HepG2 (cell line): ENCODE results near the gene NT5M. TPM values are rescaled to one million over a fixed set of nuclear protein-coding genes. Genes with fewer than 3 reads are reported as not detected.

Source experiments
- ATM ChIP-seq: fragments of 450-650 bp; IDR thresholded peaks from 2 replicates; pipeline ENCODE4 v1.7.1; 2017; ENCODE audit warnings: mild to moderate bottlenecking, borderline replicate concordance
- HMG20A ChIP-seq: IDR thresholded peaks from 2 replicates; pipeline ENCODE4 v1.6.1; 2016; ENCODE audit warnings: borderline replicate concordance
- HMG20B ChIP-seq: conservative IDR thresholded peaks from 2 replicates; pipeline ENCODE4 v1.6.1; 2016; ENCODE audit warnings: missing genetic modification reagents, missing compliant biosample characterization
- KLF9 ChIP-seq: IDR thresholded peaks from 2 replicates; pipeline ENCODE4 v1.6.1; 2016; ENCODE audit warnings: low read depth
- PCBP2 ChIP-seq: fragments of 200-400 bp; formaldehyde crosslinking; optimal IDR thresholded peaks from 2 replicates; pipeline ENCODE3; 2018; ENCODE audit warnings: low read length, low read depth; ENCODE audit not compliant: poor library complexity, severe bottlenecking
- PRMT3 ChIP-seq: sonication (generic); formaldehyde crosslinking; IDR thresholded peaks from 2 replicates; pipeline ENCODE4 v1.8.1; 2022; ENCODE audit warnings: low read depth, mild to moderate bottlenecking, moderate library complexity, missing genetic modification reagents, borderline replicate concordance
- PRPF4 ChIP-seq: fragments of 200-400 bp; formaldehyde crosslinking; IDR thresholded peaks from 2 replicates; pipeline ENCODE4 v1.6.1; 2016; ENCODE audit warnings: low read length, low read depth; ENCODE audit not compliant: poor library complexity, severe bottlenecking
- SNAI1 ChIP-seq: sonication (generic); formaldehyde crosslinking; IDR thresholded peaks from 2 replicates; pipeline ENCODE4 v1.5.0; 2020; ENCODE audit warnings: mild to moderate bottlenecking, missing genetic modification reagents, borderline replicate concordance
- SP5 ChIP-seq: IDR thresholded peaks from 2 replicates; pipeline ENCODE4 v1.6.1; 2016; ENCODE audit warnings: low read depth, borderline replicate concordance
- TRIM24 ChIP-seq: sonication (generic); formaldehyde crosslinking; IDR thresholded peaks from 2 replicates; pipeline ENCODE4 v1.8.0; 2022; ENCODE audit warnings: mild to moderate bottlenecking, missing genetic modification reagents
- ZKSCAN8 ChIP-seq: IDR thresholded peaks from 2 replicates; pipeline ENCODE4 v1.6.1; 2016; ENCODE audit warnings: borderline replicate concordance, missing genetic modification reagents, missing compliant biosample characterization
- ZNF251 ChIP-seq: sonication (generic); formaldehyde crosslinking; IDR thresholded peaks from 2 replicates; pipeline ENCODE4 v1.9.0; 2021; ENCODE audit warnings: mild to moderate bottlenecking, missing genetic modification reagents
- ZNF468 ChIP-seq: sonication (generic); formaldehyde crosslinking; IDR thresholded peaks from 2 replicates; pipeline ENCODE4 v1.8.0; 2022; ENCODE audit warnings: mild to moderate bottlenecking, moderate library complexity, missing genetic modification reagents
- ZNF552 ChIP-seq: sonication (generic); formaldehyde crosslinking; IDR thresholded peaks from 2 replicates; pipeline ENCODE4 v1.9.0; 2022; ENCODE audit warnings: missing genetic modification reagents, mild to moderate bottlenecking, borderline replicate concordance
- ZNF629 ChIP-seq: sonication (generic); formaldehyde crosslinking; conservative IDR thresholded peaks from 2 replicates; pipeline ENCODE4 v1.5.0; 2020; ENCODE audit warnings: missing genetic modification reagents
- ZNF674 ChIP-seq: sonication (generic); formaldehyde crosslinking; IDR thresholded peaks from 2 replicates; pipeline ENCODE4 v1.5.0; 2020; ENCODE audit warnings: low read depth, mild to moderate bottlenecking, missing genetic modification reagents
- ZNF850 ChIP-seq: sonication (generic); formaldehyde crosslinking; conservative IDR thresholded peaks from 2 replicates; pipeline ENCODE4 v1.9.0; 2021; ENCODE audit warnings: mild to moderate bottlenecking, missing genetic modification reagents
- ZNF883 ChIP-seq: sonication (generic); formaldehyde crosslinking; IDR thresholded peaks from 2 replicates; pipeline ENCODE4 v1.5.1; 2020; ENCODE audit warnings: mild to moderate bottlenecking, missing genetic modification reagents; ENCODE audit errors: not compliant biosample characterization
- polyA plus RNA-seq, 8 experiments: library from polyadenylated mRNA; depleted of rRNA in 3 of 8; stranded (reverse) in 7 of 8; unstranded in 1 of 8; fragments of >200 nt; fragmentation: Illumina TruSeq in 4 of 8; extraction: Trizol in 4 of 8; gene quantifications; 2 replicates each; pipeline versions ENCODE4 v1.2.1 to v1.2.3, GENCODE V29; 2011 to 2016; ENCODE audit warnings: low read depth in 4 of 8, missing spikeins in 1 of 8, mixed read lengths in 1 of 8; ENCODE audit not compliant: insufficient read depth in 1 of 8
- total RNA-seq, 5 experiments: library from RNA; depleted of rRNA; stranded (reverse); fragments of >200 nt; fragmentation: Illumina TruSeq; extraction: Trizol; gene quantifications; 2 replicates each; pipeline ENCODE4 v1.2.3, GENCODE V29; 2016; ENCODE audit warnings: low read depth in 1 of 5
- TF ChIP-seq, protein P1 (sequence below): sonication (generic); formaldehyde crosslinking; IDR thresholded peaks from 2 replicates; pipeline ENCODE4 v1.4.0; 2020; ENCODE audit warnings: missing genetic modification reagents
- TF ChIP-seq, protein P2 (sequence below): sonication (generic); formaldehyde crosslinking; IDR thresholded peaks from 2 replicates; pipeline ENCODE4 v1.5.0; 2020; ENCODE audit warnings: missing genetic modification reagents
- TF ChIP-seq, protein P3 (sequence below): sonication (generic); formaldehyde crosslinking; IDR thresholded peaks from 2 replicates; pipeline ENCODE4 v1.8.1; 2023; ENCODE audit warnings: missing genetic modification reagents, inconsistent platforms, borderline replicate concordance
- TF ChIP-seq, protein P4 (sequence below): sonication (generic); formaldehyde crosslinking; IDR thresholded peaks from 2 replicates; pipeline ENCODE4 v1.8.0; 2022; ENCODE audit warnings: mild to moderate bottlenecking, missing genetic modification reagents

NT5M gene
- total and polyA plus RNA-seq, 2 of the 13 experiments (the other 11 are each of a cell fraction or from before 2014, with no cell fraction given), result 0.55 to 0.78 TPM

DNA sequence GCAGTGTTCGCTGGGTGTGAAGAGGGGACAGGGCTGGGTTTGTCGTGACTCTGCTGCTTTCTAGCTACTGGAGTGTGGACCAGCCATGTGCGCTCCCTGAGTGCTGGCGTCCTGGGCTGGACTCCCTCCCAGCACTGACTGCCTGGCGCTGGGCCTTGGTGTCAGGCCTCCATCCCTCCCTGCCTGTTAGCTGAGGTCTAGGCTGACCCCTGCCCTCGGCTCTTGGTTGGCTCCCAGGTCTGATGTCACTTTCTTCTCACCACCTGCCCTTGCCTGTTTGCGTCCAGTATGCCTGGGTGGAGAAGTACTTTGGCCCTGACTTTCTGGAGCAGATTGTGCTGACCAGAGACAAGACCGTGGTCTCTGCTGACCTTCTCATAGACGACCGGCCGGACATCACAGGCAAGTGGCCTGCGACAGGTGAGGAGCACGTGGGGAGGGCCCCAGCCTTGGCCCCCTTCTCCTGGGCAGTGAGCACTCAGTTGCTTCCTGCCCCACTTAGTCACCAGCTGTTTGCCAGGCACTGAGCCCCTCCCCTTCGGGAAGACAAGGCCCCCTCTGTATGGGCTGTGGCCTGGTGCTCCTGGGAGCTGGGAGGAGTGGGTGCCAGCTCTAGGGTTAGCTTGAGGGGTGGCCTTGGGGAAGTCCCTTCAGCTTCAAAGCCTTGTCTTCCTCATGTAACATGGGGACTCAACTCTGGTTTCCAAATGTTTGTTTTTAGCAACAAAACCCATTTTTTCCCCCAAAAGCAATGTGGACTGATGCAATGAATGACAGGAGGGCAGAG, 41.5 kb downstream of the NT5M start (continued):
- TF ChIP-seq ZNF674 (CRISPR knock-in tag) (no peak), KLF9 (CRISPR knock-in tag) (no peak), TRIM24 (CRISPR knock-in tag) (no peak), ZNF251 (CRISPR knock-in tag) (no peak), SP5 (CRISPR knock-in tag) (peak; percentile 77), ATM (no peak), ZNF629 (0 out of 2 replicates have a peak, but pooled peaks have one; percentile 6), ZNF552 (CRISPR knock-in tag) (no peak), ZKSCAN8 (CRISPR knock-in tag) (peak; percentile 76; the same call in 1 of the 2 replicates), PCBP2 (no peak), SNAI1 (CRISPR knock-in tag) (no peak), PRMT3 (CRISPR knock-in tag) (no peak; the same call in 1 of the 2 replicates), HMG20A (CRISPR knock-in tag) (peak; percentile 68; the same call in 1 of the 2 replicates), PRPF4 (no peak), ZNF468 (CRISPR knock-in tag) (no peak), ZNF850 (CRISPR knock-in tag) (no peak), ZNF883 (no peak), HMG20B (CRISPR knock-in tag) (no peak)
- TF ChIP-seq, protein P1, sequence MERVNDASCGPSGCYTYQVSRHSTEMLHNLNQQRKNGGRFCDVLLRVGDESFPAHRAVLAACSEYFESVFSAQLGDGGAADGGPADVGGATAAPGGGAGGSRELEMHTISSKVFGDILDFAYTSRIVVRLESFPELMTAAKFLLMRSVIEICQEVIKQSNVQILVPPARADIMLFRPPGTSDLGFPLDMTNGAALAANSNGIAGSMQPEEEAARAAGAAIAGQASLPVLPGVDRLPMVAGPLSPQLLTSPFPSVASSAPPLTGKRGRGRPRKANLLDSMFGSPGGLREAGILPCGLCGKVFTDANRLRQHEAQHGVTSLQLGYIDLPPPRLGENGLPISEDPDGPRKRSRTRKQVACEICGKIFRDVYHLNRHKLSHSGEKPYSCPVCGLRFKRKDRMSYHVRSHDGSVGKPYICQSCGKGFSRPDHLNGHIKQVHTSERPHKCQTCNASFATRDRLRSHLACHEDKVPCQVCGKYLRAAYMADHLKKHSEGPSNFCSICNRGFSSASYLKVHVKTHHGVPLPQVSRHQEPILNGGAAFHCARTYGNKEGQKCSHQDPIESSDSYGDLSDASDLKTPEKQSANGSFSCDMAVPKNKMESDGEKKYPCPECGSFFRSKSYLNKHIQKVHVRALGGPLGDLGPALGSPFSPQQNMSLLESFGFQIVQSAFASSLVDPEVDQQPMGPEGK (CRISPR knock-in tag), result peak; percentile 96
- TF ChIP-seq, protein P2, sequence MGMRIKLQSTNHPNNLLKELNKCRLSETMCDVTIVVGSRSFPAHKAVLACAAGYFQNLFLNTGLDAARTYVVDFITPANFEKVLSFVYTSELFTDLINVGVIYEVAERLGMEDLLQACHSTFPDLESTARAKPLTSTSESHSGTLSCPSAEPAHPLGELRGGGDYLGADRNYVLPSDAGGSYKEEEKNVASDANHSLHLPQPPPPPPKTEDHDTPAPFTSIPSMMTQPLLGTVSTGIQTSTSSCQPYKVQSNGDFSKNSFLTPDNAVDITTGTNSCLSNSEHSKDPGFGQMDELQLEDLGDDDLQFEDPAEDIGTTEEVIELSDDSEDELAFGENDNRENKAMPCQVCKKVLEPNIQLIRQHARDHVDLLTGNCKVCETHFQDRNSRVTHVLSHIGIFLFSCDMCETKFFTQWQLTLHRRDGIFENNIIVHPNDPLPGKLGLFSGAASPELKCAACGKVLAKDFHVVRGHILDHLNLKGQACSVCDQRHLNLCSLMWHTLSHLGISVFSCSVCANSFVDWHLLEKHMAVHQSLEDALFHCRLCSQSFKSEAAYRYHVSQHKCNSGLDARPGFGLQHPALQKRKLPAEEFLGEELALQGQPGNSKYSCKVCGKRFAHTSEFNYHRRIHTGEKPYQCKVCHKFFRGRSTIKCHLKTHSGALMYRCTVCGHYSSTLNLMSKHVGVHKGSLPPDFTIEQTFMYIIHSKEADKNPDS (CRISPR knock-in tag), result no peak
- TF ChIP-seq, protein P3, sequence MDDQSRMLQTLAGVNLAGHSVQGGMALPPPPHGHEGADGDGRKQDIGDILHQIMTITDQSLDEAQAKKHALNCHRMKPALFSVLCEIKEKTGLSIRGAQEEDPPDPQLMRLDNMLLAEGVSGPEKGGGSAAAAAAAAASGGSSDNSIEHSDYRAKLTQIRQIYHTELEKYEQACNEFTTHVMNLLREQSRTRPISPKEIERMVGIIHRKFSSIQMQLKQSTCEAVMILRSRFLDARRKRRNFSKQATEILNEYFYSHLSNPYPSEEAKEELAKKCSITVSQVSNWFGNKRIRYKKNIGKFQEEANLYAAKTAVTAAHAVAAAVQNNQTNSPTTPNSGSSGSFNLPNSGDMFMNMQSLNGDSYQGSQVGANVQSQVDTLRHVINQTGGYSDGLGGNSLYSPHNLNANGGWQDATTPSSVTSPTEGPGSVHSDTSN (CRISPR knock-in tag), result no peak
- TF ChIP-seq, protein P4, sequence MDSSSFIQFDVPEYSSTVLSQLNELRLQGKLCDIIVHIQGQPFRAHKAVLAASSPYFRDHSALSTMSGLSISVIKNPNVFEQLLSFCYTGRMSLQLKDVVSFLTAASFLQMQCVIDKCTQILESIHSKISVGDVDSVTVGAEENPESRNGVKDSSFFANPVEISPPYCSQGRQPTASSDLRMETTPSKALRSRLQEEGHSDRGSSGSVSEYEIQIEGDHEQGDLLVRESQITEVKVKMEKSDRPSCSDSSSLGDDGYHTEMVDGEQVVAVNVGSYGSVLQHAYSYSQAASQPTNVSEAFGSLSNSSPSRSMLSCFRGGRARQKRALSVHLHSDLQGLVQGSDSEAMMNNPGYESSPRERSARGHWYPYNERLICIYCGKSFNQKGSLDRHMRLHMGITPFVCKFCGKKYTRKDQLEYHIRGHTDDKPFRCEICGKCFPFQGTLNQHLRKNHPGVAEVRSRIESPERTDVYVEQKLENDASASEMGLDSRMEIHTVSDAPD, result peak; percentile 52; the same call in 1 of the 2 replicates
